ENCODE results near the gene RLN3. TPM values are rescaled to one million over a fixed set of nuclear protein-coding genes. Genes with fewer than 3 reads are reported as not detected.

Gene RLN3, protein sequence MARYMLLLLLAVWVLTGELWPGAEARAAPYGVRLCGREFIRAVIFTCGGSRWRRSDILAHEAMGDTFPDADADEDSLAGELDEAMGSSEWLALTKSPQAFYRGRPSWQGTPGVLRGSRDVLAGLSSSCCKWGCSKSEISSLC
- not detected for total RNA-seq

DNA sequence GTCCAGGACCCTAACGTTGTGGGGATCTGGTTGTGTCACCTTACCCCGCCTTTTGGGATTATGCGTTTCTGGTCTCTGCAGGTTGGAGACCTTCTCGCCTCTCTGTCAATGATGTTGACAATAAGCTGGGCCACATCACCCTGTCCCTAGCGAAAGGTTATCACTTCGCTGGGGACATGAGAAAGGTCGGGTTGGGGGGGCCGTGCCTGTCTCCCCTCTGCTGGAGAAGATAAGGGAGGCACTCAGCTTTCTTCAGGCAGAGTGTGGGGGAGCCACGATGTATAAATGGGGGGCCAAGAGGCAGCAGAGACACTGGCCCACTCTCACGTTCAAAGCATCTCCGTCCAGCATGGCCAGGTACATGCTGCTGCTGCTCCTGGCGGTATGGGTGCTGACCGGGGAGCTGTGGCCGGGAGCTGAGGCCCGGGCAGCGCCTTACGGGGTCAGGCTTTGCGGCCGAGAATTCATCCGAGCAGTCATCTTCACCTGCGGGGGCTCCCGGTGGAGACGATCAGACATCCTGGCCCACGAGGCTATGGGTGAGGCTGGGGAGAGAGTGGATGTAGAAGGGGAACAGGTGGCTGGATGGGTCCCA, at the start of gene RLN3:
RLN3 (plus strand) TSS at position 293 of the 595 bp plus-strand sequence; CDS start at position 350, 57 bp downstream.
- DNase-seq: no peak

DNA sequence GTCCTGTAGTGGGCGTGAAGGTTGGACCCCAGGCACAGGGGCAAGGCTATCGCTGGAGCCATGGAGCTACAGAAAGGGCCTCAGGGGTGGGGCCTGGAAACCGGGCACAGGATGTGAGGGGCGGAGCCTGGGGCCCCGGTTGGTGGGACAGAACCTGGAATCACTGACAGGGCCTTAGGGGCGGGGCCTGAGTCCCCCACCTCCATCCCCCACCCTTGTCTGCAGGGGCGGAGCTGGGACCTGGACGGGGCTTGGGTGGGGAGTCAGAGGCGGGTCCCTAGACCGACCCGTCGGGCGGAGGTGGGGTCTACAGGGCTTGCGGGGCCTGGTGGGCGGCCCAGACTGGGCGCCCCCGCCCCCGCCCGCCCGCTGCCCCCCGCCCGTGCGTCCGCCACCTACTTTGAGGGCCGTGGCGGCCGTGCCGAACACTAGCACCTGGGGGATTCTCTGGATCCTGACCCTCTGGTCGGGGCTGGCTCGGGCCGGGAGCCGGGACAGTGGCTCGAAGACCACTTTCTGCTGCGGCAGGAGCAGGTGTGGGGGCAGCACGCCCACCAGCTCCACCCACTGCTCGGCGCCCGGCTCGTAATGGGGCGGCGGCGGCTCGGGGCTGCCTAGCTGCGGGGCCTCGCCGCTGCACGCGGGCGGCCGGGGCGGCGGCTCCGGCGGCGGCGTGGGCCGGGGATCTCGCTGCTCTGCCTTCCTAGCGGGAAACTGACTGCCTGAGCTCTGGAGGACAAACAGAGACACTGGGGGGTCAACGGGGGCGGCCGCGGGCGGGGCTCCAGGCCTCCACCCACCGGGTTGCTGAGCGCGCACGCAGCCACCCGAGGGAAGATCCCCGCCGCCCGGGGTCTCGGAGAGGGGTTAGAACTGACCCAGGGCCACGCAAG, 49.4 kb upstream of the RLN3 start:
- DNase-seq: no peak

DNA sequence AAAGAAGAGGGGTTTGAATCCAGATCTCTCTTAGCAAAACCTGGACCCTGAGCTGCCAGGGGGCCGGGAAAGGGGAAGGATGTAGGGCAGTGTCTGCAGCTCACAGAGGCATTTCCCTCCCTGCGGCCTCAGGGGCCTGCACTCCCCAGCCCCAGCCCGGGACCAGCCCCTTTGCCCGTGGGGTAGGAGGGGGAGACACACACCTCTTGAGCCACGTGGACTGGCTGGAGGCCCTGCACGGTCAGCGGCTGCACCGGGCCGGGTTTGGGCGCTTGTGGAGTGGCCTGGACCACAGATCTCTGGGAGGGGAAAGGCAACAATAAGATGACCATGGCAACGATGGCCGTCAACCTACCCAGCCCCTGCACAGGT, 48.7 kb upstream of the RLN3 start:
- no peak for DNase-seq

DNA sequence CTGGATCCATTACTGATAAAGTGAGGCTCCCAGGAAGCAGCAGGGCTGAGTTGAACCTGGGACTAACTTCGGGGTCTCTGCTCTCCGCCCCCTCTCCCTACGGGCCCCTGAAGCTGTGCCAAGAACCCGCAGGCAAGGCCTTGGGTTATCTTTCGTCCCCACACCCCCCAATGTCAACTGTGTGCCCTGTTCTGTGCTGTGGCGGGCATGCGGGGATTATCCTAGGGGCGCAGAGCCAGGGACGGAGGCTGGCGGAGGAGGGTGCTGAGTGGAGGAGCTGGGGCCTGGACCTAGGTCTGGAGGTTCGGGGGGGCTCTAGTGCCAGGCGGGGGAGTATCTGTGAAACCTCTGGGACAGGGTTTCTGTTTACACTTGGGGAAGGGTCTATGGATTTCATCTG, 48.3 kb upstream of the RLN3 start:
- no peak for DNase-seq

DNA sequence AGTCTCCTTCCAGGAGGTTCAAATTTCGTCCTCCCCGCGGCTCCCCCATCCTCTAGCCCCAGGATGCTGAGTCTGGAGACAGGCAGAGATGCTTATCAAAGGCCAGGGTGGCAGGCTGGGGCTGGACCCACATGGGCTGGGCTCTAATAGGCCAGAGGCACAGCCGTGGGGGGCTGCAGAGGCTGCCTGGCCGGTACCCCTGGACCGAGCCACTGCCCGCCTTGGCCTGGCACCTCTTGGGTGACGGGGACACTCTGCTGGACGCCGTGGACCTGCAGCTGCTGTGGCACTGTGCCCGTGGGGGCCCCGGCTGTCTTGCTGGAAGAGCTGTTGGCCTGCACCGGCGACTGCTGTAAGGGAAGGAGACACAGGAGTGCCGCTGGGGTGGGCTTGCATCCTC, 47.6 kb upstream of the RLN3 start:
- DNase-seq: no peak

DNA sequence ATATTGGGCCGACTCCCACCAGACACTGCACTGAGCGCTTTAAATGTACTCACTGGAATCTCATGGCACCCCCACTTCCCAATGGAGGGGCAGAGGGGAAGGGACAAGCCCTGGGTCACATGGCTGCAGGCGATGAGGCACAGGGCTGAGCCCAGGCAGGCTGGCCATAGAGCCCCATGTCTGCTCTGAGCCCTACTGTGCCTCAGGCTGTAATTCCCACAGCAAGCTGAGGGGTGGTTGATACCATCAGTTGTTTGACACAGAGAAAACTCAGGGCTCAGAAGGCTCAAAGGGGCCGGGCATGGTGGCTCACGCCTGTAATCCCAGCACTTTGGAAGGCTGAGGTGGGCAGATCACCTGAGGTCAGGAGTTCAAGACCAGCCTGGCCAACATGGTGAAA, 46.9 kb upstream of the RLN3 start:
- DNase-seq: no peak

DNA sequence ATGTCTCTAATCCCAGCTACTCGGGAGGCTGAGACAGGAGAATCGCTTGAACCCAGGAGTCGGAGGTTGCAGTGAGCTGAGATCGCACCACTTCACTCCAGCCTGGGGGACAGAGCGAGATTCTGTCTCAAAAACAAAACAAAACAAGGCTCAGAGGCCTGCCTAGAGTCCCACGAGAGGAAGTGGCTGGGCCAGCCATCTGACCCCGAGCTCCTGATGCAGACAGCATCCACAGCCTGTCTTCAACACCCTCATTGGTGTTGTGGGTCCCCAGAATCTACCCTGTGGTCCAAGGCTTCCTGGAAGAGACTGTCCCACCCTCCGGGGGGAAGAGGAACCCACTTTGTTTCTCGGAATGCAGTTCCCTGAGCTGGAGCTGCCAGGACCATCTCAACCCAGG, 46.5 kb upstream of the RLN3 start:
- DNase-seq: no peak

DNA sequence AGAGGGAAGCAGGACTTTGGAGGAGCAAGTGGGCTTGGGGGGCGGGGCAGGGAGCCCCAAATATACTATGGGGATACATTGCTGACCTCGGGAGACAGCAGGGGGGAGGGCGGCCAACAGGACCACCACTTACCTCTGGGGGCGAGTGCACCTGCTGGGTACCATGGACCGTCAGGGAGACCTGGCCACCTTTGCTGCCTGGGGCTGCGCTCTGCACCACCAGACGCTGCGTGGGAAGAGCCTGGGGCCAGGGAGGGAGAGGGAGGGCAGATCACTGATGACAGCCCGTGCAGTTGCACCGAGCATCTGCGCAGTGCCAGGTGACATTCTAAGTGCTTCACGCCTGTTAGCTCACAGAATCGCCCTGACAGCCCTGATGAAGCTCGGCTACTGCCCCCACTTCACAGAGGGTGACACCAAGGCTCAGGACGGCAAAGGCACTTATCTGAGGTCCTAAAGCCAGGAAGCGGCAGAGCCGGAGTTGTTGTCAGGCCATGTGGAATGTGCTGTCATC, 45.9 kb upstream of the RLN3 start:
- DNase-seq: no peak

DNA sequence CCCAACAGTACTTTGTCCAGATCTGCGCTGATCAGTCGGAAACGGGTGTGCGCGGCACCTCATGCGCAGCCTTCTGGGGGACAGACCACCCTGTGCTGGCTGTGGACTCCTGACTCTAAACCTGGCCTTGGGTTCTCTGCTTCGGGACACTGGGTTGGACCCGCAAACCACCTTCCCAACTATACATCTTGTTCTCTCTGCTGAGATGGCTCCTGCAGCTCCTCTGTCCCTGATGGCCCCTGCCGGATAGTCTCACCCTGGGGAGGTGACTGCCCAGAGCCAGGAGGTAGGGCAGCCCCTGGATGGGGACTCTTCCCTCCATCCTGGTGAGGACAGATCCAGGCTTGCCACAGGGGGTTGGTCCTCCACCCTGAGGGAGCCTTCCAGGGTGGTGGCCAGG, 45.2 kb upstream of the RLN3 start:
- DNase-seq: no peak

DNA sequence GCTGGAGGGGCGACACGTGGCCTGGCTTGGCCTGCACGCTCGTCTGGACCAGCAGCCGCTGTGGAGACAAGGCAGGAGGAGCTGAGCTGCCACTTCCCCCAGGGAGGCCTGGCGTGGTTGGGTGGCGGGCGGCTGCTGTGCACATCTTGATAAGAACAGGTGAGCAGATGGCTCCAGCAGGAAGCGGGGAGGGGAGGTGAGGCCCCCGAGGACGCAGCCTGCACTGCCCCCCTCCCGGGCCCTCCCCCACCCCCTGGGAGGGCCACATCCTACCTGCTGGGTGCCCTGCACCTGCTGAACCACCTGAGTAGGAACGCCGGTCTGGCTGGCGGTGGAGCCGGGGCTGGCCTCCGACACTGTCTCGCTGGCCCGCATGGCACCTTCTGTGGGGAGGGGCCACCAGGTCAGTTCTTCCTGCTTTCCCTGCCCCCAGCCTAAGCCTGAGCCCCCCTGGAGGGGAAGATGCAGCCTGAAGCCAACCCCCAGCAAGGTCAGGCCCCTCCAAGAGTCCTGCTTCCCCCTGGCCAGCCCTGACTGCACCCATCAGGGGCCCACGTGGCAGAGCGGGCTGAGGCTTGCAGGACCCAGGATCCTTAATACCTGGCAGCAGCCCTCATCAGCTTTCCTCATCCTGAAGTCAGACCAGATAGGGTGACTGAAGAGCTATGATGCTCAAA, 44.6 kb upstream of the RLN3 start:
- no peak for DNase-seq

DNA sequence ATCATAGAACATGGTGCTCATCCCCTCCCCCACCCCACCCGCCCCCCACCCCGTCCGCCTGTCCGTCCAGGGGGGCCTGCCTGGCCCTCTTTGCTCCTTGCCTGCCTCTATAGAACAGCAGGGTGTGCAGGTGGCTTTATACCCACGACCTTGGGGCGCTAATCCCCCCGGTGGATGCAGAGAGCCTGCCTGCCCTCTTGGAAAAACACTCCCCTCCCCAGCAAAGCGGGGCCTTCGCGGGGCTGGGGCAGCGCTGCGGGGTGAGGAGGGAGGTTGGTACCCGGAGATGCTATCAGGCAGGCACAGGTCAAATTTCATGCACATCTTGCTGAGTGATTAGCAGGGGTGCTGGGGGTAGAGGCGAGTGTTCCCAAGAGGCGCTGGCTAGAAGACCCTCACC, 43.8 kb upstream of the RLN3 start:
- no peak for DNase-seq

DNA sequence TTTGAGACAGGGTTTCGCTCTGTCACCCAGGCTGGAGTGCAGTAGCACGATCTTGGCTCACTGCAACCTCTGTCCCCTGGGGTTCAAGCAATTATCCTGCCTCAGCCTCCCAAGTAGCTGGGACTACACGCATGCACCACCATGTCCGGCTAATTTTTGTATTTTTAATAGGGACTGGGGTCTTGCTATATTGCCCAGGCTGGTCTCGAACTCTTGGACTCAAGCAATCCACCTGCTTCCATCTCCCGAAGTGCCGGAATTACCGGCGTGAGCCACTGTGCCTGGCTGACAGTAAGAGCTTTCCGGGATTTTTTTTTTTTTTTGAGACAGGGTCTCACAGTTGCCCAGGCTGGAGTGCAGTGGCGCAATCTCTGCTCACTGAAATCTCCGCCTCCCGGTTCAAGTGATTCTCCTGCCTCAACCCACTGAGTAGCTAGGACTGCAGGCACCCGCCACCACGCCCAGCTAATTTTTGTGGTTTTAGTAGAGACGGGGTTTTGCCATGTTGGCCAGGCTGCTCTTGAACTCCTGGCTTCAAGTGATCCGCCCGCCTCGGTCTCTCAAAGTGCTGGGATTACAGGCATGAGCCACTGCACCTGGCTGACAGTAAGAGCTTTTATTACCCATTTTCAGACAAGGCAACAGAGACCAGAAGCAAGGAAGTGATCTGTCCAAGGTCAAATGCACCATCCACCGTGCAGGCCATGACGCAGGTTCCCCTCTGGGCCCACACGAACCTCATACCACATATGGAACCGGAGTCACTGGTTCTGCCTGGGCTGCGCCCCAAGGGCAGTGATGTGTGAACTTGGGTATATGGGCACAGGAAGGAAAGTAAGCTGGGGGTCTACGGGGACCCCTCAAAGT, 42.8 kb upstream of the RLN3 start:
- DNase-seq: no peak

DNA sequence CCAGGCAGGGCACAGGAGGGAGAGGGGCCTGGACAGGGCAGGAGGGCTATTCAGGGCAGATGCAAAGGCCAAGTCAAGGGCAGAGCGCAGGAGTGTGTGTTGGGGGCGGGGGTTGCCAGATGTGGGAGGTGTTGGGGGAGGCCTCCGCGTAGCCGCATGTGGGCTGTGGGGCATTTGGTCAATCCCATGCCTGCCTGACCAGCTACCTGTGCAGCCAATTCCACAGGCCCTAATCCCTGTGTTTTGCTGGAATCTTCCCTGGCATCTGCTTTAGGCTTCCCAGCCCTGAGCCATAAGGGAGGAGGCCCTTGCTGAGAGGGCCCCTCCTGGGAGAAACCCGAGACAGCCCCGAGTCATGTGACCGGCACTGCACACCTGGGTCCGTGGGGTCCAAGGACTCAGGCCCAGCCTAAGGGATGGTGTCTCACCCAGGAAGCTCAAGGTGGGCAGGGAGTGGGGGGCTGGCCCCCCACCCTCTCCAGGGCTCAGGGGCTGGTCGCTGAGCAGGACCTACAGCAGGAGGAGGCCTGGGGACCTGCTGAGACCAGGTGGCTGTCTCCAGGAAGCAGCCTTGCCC, 42.1 kb upstream of the RLN3 start:
- DNase-seq: no peak

DNA sequence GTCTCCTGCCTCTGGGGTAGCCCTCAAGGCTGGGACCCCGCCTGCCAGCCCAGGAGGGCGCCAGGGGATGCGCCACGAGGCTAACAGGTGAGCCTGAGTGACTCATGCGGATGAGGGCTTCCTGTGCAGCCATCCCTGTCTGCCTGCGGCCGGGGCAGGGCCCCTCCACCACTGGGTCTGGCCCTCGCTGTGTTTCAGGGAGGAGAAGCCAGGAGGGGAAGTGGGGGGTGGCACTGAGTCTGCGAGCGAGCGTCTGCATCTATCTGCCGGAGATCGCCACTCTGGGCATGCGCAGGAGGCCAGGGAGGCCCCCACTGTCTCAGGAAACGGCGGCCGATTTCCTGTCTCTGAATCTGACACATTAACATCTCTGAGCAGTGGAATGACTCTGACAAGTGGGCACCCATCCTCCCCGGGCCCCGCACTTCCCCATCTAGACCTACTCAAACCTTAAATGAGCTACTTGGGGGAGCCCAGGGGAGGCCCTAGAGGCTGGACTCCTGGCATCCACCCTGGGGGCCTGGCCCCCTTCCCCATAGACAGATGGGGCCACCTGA, 41.5 kb upstream of the RLN3 start:
- peak; percentile 55 for DNase-seq

DNA sequence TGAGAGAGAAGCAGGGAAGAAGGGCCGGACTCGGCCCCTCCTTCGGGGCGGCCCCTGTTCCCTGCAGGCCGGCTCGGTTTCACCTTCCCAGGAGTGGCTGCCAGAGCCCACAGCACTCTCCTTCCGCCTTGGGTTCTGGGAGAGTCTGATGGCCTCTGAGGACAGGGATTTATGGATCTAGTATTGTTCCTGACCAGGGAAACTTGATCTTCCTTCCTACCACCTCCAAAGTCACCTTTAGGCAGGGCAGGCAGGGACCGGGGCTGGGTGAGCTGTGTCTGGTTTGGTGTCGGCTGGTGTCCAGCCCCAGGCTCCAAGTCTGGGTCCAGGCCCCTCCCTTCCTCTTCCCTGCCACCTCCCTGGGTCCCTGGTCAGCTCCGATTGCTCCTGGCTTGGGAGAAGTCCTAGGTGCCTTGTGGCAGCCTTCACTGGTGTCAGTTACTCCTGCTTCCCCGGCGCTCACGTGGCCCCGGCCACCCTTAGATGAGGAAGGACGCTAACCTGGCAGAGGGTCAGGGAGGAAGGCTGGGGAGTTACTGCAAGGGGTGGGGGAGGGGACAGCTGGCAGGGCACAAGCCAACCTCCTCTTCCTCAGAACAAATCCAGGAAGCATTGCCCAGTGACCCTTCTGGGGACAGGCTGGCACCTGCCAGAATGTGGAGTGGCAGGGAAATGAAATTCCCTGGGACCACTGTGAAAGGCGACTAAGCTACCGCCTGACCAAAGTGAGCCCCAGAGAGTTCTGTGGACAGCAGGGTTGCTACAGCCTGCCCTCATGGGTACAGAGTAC, 40.7 kb upstream of the RLN3 start:
- DNase-seq: no peak

DNA sequence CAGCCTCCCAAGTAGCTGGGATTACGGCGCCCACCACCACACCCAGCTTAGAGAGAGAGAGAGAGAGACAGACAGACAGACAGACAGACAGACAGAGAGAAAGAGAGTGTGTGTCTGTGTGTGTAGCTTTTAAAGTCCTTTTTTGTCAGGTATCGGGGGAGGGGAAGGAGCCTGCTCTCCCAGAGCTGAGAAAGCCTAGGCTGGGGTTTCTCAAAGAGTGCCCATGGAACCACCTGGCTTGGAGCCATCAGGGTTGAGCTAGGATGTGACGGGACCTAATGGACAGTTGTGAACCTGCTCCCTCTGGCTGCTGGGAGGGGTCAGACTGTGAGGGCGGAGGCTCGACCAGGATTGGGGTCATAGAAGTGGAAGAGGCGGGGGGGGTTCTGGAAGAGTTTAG, 38.5 kb upstream of the RLN3 start:
- DNase-seq: no peak

DNA sequence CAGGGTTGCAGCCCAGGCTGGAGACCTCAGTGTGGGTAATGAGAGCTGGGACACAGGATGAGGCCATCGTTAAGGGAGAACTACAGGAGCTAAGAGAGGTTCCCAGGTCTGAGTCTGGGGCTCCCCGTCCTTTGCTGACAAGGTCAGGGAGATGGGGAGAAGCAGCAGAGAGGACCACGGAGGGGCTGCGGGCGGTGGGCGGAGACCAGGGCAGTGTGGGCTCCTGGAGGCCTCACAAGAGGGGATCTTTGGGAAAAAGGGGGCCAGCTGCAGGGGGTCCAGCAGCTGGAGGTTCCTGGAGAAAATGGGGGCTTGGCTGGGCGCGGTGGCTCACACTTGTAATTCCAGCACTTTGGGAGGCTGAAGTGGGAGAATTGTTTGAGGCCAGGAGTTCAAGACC, 37.9 kb upstream of the RLN3 start:
- DNase-seq: no peak

DNA sequence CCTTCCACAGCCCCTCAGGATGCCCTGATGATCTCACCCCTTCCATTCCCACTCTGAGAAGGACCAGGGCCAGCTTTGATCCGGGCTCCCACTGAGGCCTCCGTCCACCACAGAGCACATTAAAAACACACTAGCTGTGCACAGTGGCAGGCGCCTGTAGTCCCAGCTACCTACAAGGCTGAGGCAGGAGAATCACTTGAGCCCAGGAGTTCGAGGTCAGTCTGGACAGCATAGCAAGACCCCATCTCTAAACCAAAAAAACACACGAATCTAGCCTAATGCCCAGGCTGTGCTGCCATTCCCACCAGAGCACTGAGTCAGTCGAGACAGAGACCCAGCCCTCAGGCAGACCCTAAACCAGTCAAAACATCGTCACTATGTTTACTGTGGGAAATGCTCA, 35.9 kb upstream of the RLN3 start:
- no peak for DNase-seq

DNA sequence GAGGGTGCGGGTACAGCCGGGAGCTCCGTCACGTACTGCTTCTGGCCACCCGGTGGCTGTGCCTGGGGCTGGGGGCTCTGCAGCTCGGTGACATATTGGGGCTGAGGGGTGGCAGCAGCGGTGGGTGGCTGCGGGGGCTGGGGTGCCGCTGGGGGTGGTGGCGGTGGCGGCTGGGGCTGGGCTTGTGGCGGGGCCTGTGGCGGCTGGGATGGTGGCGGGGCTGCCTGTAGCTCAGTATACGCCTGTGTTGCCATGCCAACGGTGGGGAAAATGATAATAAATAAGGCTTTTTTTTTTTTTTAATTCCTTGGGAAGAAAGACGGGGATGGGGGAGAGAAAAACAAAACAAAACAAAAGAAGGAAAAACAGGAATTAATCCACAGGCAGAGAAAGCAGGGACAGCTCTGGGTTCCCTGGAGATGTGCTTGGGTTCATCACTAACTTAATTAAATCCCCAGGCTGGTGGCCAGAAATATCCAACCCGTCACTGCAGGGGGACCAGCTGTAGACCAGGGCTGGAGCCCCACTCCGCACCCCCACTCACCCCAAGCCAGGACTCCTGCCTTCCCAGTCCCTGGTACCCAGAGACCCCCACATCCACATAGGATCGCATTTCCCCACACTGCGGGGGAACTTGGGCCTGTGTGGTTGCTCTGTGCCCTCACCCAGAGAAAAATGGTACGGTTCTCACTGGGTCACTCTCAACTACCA, 34.2 kb upstream of the RLN3 start:
- DNase-seq: no peak
